ENCODE data around the gene PRDM13. TPM values are rescaled to one million over a fixed set of nuclear protein-coding genes. Genes with fewer than 3 reads are reported as not detected.

PRDM13 gene
- total RNA-seq (2014; rRNA removed; shearing (Covaris generic)), result 0.45 and 1.4 TPM in 2 replicates

GRCh38 chr6:99606656-99607415 lies at the start of gene PRDM13:
Gene PRDM13, plus strand, starts transcription at chr6:99606833. Its CDS starts 202 bp downstream, at chr6:99607035.

GRCh38 chr6:99568103-99568933 lies 38.3 kb upstream of the PRDM13 start, which contains the start of gene CCNC:
Gene CCNC, minus strand, starts transcription at chr6:99568660. Its CDS starts 133 bp downstream, at chr6:99568527.

Small RNA genes lying within 50 kb of the gene (small RNA-seq; reads per million reads assigned to genes)
- gene RF00019, result not detected

Other genes with a start within 250 kb of the PRDM13 start
- 9.0 and 10.4 TPM in 2 replicates for gene COQ3, start 212.6 kb upstream of the PRDM13 start, total RNA-seq (2014; rRNA removed; shearing (Covaris generic))
- 61.7 and 68.5 TPM in 2 replicates for gene PNISR, start 181.5 kb upstream of the PRDM13 start, total RNA-seq (2014; rRNA removed; shearing (Covaris generic))
- gene USP45, start 91.4 kb upstream of the PRDM13 start, total RNA-seq (2014; rRNA removed; shearing (Covaris generic)), result 11.0 and 11.3 TPM in 2 replicates
- gene CCNC, start 38.2 kb upstream of the PRDM13 start, total RNA-seq (2014; rRNA removed; shearing (Covaris generic)), result 42.2 and 55.8 TPM in 2 replicates

Measured in A375 (cell line).